Astrocyte (in vitro differentiated cells and primary cell): ENCODE results near the gene SAMD14.

ENCODE experiments used
- EZH2 ChIP-seq: IDR thresholded peaks from 2 replicates; pipeline ENCODE4 v1.6.1; 2012; ENCODE audit warnings: mild to moderate bottlenecking, low read length, inconsistent platforms; ENCODE audit not compliant: insufficient read depth
- TF ChIP-seq, protein P1 (sequence below): IDR thresholded peaks from 2 replicates; pipeline ENCODE4 v1.5.1; 2011; ENCODE audit warnings: low read depth, mild to moderate bottlenecking, inconsistent platforms, low read length, moderate library complexity; ENCODE audit not compliant: insufficient read depth

DNA sequence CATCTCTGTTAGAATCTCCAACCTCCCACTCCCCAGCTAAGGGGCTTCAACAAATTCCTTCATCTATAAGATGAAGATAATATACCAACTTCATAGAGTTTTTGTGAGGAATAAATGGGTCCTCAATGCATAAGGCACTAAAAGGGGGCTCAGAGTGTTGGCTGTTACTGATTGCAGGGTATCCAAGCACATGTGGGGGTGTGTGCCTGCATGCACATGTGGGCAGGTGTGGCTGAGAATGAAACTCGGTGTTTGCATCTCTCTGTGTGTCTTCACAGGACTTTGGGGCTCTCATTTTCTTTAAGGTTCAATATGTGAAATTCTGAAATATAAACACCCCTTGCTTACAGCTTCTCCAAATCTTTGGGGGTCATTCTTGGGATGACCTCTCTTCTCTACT is 24.6 kb upstream of the SAMD14 start:
- no peak for TF ChIP-seq EZH2
- TF ChIP-seq, protein P1, sequence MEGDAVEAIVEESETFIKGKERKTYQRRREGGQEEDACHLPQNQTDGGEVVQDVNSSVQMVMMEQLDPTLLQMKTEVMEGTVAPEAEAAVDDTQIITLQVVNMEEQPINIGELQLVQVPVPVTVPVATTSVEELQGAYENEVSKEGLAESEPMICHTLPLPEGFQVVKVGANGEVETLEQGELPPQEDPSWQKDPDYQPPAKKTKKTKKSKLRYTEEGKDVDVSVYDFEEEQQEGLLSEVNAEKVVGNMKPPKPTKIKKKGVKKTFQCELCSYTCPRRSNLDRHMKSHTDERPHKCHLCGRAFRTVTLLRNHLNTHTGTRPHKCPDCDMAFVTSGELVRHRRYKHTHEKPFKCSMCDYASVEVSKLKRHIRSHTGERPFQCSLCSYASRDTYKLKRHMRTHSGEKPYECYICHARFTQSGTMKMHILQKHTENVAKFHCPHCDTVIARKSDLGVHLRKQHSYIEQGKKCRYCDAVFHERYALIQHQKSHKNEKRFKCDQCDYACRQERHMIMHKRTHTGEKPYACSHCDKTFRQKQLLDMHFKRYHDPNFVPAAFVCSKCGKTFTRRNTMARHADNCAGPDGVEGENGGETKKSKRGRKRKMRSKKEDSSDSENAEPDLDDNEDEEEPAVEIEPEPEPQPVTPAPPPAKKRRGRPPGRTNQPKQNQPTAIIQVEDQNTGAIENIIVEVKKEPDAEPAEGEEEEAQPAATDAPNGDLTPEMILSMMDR = no peak
